ENCODE results near the gene GPR62.
"Not testable (repeated sequence)": the region's sequence is repeated elsewhere in the genome, so short reads cannot be mapped to it uniquely, and the experiment has no call there.

The GPR62 gene, protein sequence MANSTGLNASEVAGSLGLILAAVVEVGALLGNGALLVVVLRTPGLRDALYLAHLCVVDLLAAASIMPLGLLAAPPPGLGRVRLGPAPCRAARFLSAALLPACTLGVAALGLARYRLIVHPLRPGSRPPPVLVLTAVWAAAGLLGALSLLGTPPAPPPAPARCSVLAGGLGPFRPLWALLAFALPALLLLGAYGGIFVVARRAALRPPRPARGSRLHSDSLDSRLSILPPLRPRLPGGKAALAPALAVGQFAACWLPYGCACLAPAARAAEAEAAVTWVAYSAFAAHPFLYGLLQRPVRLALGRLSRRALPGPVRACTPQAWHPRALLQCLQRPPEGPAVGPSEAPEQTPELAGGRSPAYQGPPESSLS
- total RNA-seq: 0 reads per million in 2 experiments

DNA sequence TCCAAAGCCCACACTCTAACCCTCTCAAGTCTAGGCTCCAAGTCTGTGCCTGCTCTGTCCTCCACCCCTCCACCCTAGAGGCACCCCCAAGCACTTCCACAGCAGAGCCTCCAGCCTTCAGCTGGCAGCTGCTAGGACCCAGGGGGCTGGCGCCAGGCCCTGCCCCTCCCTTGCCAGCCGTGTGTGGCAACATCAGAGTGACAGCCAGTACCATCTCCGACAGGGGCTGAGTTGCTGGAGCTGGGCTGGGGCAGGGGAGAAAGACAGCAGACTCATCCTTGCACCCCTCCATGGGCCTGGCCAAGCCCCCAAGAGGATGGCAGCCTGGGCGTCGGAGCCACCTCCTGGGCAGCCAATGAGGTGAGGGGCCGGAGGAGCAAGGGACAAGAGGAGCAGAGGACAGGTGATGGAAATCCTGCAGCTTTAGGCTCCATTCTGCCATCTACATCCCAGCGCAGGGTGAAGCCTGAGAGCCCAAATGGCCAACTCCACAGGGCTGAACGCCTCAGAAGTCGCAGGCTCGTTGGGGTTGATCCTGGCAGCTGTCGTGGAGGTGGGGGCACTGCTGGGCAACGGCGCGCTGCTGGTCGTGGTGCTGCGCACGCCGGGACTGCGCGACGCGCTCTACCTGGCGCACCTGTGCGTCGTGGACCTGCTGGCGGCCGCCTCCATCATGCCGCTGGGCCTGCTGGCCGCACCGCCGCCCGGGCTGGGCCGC is at the start of gene GPR62:
Gene GPR62 (plus strand): TSS at position 207 of the 718 bp plus-strand sequence. CDS start 272 bp downstream, at position 479.
- no peak for DNase-seq (ENCODE audit: low read depth)

DNA sequence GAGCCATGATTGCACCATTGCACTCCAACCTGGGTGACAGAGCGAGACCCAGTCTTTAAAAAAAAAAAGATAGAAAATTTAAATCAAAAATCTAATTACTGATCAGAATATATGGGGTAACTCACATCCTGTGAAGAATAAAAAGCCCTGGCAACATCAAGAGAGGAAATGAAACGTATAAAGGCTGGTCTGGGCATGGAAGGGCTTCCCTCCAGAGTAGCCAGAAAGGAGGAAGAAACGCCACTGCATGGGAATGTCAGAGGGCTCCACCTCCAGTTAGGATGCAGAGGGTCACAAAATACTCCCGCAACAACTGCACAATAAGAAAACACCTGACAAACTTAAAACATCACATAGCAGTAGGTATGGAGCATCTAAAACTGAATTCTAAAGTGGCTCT is 47.2 kb upstream of the GPR62 start:
- DNase-seq (ENCODE audit: low read depth): no peak

DNA sequence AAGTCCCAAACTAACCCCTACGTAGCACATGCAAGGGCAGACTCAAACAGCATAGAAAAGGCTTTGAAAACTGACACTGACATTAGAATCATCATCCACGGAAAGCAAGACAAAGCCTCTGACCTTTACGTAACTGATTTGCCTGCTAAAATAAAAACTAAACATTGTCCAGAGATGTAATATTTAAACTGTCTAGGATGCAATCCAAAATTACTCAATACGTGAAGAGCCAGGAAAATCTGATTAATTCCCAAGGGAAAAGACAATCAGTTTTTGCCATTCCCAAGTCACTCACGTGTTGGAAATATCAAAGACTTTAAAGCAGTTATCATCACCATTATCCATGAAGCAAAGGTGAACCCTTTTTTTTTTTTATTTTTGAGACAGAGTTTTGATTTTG is 38.8 kb upstream of the GPR62 start:
- DNase-seq (ENCODE audit: low read depth): no peak

DNA sequence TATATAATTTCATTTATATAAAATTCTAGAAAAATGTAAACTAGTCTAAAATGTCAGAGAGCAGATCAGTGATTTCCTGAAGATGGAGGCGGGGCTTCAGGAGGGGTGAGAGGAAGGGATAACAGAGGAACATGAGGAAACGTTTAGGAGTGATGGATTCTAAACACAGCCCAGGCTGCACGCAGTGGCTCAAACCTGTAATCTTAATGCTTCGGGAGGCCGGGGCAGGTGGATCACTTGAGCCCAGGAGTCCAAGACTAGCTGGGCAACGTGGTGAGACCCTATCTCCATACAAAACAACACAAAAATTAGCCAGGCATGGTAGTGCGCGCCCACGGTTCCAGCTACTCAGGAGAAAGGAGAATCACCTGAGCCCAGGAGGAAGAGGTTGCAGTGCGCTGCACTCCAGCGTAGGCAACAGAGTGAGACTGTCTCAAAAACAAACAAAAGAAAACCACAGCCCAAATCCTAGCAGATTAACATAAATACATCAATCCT is 34.1 kb upstream of the GPR62 start:
- no peak for DNase-seq (ENCODE audit: low read depth)

- DNase-seq (ENCODE audit: low read depth): no peak
These were observed 27.9 kb upstream of the GPR62 start for GRCh38 chr3:51927061-51927977.

DNA sequence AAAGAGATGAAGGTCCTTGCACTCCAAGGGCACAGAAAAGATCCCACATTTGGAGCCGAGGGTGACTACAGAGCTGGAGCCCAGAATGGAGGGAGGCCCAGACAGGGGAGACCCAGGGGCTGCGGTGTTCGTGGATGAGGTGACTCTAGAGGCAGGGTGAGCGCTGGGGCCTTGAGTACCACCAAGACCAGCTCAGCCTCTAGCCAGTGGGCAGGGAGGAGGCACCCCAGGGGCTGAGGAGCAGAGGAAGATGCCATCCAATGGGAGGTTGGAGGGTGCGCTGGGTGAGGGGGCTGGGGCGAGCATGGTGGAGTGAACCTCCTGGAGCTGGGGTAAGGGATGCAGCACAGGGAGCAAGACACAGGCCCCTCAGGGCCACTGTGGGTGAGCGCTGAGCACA is 26.7 kb upstream of the GPR62 start:
- no peak for DNase-seq (ENCODE audit: low read depth)

- not testable (repeated sequence) for DNase-seq (ENCODE audit: low read depth)
These were observed 26.2 kb upstream of the GPR62 start for GRCh38 chr3:51928981-51929380.

GRCh38 chr3:51929420-51930003 is 25.7 kb upstream of the GPR62 start:
- no peak for DNase-seq (ENCODE audit: low read depth)

- DNase-seq (ENCODE audit: low read depth): no peak
These were observed 24.7 kb upstream of the GPR62 start for GRCh38 chr3:51930439-51930838.

DNA sequence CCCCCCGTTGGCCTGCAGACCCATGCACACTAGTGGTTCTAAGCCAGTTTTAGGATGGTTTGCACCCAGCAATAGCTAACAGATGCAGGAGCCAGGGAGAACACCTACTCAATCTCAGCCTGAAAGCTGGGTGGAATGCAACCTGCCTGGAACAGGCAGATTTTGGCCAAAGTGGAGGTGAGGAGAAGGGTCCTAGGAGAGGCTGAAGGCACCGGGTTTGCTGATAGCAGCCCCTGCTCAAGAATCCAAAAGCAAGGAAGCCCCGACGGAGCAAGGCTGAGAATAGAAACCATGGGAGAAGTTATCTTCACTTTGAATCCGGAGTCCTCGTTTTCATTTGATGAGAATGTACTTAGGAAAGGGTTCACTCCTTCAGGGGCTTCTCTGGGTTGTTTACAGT is 23.4 kb upstream of the GPR62 start:
- no peak for DNase-seq (ENCODE audit: low read depth)

GRCh38 chr3:51932471-51933370 is 22.5 kb upstream of the GPR62 start:
- no peak for DNase-seq (ENCODE audit: low read depth)

- no peak for DNase-seq (ENCODE audit: low read depth)
These were observed 21.6 kb upstream of the GPR62 start for GRCh38 chr3:51933471-51934138.

DNA sequence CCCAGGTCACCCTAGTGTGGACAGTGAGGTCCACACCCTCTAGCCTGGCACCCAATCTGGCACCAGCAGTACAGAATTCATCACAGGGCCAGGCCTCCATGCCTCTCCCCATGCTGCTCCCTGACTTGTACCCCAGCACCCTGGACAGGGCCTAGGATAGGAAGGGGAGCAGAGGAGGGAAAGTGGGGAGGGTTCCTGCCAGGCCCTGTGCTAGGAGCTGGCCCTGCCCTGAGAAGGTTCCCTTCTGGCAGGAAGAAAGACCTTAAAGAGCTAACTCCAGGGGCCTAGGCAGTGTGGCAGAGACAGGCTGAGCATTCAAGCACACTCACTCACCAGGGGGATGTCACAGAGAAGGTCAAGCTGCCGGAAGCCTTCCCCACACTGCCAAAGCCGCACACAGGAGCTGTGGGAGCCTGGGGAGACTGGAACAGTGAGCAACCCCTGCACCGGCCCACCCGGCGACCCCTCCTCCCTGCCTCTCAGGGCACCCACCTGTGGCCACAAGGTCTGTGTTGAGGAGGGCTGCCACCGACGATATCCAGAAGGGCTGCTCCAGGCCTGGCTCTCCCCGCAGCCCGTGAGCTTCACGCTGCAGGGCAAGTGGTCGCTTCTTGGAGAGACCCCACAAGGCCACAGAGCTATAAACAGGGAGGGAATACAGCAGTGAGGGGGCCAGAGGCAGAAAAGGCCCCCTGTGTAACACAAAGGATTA is 20.9 kb upstream of the GPR62 start:
- DNase-seq (ENCODE audit: low read depth): no peak

GRCh38 chr3:51934991-51935885 is 19.9 kb upstream of the GPR62 start:
- no peak for DNase-seq (ENCODE audit: low read depth)

GRCh38 chr3:51935886-51936755 is 19.1 kb upstream of the GPR62 start:
- DNase-seq (ENCODE audit: low read depth): no peak

DNA sequence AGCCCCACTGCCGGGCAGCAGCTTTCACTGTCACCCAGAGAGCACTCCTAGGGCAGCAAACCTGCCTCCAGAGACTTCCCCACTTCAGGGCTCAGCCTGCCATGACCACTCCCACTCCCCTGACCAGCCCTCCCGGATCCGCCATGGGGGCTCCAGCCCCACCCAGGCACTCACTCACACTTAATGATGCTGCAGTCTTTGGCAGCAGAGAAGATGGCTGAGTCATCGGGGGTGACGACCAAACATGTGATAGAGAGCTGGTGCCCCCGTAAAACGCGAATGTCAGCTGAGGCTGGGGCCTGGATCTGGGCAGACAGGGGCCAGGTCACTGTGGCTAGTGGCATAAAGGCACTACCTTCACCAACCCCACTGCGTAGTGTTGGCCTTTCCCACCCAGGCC is 18.2 kb upstream of the GPR62 start:
- DNase-seq (ENCODE audit: low read depth): no peak

Measured in T follicular helper cell (primary cell).